Thyroid gland (tissue), 4 donors: ENCODE data around the gene DCAF8L1.

Source experiments
- POLR2A ChIP-seq, 2 donors: fragments of 450-650 bp; IDR thresholded peaks; one replicate each; pipeline ENCODE4 v1.6.1; 2017; ENCODE audit warnings: antibody characterized with exemption in 2 of 2, mild to moderate bottlenecking in 2 of 2, moderate library complexity in 1 of 2
- TF ChIP-seq, protein P1 (sequence below), 6 experiments: fragments of 200-600 bp in 3 of 6; fragments of 450-650 bp in 3 of 6; sonication (generic) in 3 of 6; IDR thresholded peaks; one replicate each; pipeline ENCODE4 v1.5.1; 2016 to 2019; ENCODE audit warnings: antibody characterized with exemption in 6 of 6, mild to moderate bottlenecking in 2 of 6, inconsistent platforms in 1 of 6, moderate library complexity in 1 of 6

GRCh38 chrX:27968352-27968751 is 12.9 kb downstream of the DCAF8L1 start:
- TF ChIP-seq, protein P1, sequence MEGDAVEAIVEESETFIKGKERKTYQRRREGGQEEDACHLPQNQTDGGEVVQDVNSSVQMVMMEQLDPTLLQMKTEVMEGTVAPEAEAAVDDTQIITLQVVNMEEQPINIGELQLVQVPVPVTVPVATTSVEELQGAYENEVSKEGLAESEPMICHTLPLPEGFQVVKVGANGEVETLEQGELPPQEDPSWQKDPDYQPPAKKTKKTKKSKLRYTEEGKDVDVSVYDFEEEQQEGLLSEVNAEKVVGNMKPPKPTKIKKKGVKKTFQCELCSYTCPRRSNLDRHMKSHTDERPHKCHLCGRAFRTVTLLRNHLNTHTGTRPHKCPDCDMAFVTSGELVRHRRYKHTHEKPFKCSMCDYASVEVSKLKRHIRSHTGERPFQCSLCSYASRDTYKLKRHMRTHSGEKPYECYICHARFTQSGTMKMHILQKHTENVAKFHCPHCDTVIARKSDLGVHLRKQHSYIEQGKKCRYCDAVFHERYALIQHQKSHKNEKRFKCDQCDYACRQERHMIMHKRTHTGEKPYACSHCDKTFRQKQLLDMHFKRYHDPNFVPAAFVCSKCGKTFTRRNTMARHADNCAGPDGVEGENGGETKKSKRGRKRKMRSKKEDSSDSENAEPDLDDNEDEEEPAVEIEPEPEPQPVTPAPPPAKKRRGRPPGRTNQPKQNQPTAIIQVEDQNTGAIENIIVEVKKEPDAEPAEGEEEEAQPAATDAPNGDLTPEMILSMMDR (IDR thresholded peaks at IDR 0.05): no peak
- no peak for TF ChIP-seq POLR2A (IDR thresholded peaks at IDR 0.05)
